ENCODE results near the gene RYR3.
A peak's percentile ranks its signal among the peaks of the same experiment; 100 is the strongest.

The RYR3 gene

DNA sequence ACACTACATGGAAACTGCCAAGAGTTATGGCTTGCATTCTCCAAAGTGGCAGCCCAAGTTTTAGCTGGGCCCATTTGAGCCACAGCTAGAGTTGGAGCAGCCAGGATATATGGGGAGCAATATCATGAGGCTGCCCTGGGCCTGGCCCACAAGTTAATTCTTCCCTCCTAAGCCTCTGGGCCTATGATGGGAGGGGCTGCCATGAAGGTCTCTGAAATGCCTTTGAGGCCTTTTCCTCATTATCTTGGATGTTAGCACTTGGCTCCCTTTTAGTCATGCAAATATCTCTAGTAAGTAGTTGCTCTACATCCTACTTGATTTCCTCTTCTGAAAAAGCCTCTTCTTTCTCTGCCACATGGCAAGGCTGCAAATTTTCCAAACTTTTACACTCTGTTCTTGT lies 400.0 kb downstream of the RYR3 start:
- DNase-seq (ENCODE audit: low spot score): no peak

DNA sequence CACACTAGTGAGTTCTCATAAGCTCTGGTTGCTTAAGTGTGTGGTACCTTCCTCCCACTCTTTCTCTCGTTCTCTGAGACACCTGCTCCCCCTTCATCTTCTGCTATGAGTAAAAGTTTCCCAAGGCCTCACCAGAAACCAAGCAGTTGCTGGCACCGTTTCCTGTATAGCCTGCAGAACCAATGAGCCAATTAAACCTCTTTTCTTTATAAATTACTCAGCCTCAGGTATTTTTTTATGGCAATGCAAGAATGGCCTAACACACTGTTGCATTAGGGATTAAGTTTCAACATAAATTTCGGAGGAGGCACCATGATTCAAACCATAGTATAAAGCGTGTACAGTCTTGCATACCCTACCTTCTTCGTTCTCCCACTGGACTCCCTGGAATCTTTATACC lies 405.3 kb downstream of the RYR3 start:
- DNase-seq (ENCODE audit: low spot score): no peak

DNA sequence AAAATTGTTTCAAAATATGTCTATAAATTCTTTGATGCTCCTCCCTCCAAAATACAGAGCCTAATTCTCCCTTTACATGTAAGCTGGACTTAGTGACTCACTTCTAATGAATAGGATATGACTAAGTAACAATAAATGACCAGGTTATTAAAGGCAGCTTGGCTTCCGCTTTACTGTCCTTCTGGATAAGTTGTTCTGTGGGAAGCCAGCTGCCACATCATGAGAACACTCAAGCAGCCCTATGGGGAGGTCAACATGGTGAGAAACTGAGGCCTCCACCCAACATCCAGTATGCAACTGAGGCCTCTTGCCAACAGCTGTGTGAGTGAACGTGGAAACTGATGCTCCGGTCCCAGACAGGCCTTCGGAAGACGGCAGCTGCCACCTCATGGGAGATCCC lies 410.2 kb downstream of the RYR3 start:
- DNase-seq (ENCODE audit: low spot score): peak; percentile 86

DNA sequence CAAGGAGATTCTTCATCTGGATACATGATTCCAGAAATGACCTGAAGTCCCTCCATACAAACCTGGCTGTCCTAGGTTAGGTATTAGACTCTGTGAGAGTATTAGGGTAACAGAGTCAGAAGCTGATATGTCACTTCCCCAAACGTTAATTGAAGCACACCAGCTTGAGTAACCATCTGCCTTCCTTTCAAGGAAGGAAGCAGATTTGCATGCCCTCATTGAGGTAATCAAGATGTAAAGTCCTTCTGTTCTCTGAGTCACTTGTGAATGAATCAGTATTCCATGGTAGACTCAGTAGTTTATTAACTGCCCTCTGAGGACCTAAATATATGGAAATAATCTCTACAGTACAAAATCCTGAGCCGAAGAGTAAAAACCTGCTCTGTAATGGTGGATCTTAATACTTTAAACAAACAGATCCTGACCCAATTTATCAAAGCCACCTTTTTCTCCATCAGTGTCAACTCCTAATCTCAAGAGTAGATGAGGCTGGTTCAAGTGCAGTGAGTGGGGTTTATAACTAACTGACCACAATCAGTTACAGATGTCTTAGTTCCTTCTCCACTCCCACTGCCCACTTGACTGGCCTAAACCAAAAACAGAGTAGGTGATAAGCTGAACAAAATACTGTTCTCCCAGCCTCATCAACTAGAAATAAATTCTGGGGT lies 411.4 kb downstream of the RYR3 start:
- DNase-seq (ENCODE audit: low spot score): peak; percentile 96

DNA sequence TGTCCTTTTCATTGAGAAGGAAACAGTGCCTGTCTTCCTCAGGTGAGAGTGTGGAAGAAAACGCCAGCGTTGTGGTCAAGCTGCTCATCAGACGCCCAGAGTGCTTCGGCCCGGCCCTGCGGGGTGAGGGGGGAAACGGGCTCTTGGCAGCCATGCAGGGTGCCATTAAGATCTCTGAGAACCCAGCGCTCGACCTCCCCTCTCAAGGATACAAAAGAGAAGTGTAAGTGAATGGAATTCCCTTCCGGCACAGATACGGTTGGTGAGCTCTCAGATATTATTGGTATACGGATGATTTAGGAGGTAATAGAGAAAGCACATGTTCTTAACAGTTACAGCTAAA lies 411.9 kb downstream of the RYR3 start:
- DNase-seq (ENCODE audit: low spot score): no peak

DNA sequence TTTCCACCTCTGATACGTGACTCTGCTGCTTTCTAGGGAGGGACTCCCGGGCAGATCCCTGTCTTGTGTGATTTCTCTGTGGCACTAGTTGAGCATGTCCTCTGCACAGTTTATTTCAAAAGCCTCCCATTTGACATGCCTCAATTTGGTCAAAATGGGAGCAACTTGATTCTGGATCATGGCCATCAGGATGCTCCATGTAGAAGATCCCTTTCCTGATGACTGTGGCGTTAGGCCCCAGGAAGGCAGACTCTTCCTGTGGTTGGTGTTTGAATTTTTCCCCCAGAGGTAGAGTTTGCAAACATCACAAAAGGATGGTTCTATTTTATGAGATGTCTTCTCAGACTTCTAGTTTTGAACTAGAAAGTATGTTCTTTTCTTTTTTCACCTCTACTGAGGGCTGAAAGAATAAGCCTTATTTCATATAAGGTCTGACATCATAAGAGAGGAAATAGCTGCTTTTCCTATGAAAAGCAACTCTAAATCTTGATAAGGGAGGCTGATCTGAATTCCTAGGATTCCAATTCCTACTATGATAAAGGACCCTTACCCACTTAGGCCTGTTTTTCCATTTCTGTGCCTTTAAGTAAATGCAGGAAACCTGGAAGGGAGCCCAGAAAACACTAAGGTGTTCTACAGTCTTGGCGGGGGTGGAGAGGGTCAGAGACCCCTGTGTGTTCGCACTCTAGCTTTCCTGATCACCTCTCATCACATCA lies 413.7 kb downstream of the RYR3 start:
- DNase-seq (ENCODE audit: low spot score): no peak

DNA sequence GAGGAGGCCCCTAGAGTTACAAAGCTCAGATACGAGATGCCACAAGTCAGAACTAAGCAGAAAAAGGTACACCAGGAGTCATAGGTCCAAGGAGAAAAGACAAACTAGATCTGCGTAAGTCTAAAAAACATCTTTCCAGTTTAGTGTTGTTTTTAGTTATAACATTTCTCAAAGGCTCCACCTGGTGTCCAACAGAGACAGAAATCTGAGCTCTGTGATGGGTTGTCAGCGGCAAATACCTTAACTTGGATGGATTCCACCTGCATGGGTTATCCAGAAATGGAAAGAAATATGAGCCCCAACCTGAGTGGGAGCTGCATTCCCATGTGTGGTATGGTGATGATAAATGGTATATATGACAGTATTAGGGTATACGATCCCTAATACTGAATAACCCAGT lies 418.9 kb downstream of the RYR3 start:
- peak; percentile 51 for DNase-seq (ENCODE audit: low spot score)

DNA sequence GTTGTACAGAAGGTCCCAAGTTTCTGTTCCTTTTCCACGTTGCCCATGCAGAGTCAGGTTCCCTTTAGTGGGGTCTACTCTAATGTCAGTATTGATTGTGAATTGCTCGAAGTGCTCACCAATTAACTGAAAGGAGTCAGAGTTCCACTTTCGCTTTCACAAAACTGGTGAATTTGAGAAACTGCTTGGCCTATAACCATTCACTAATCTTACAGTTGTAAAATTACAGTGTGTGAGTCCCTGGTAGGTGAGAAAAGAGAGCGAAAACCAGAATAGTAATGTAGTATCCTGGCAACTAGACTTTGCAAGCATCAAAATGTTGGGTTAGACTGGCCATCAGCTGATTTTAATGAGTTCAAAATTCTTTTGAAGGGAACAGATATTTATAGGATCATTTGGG lies 420.0 kb downstream of the RYR3 start:
- DNase-seq (ENCODE audit: low spot score): no peak

DNA sequence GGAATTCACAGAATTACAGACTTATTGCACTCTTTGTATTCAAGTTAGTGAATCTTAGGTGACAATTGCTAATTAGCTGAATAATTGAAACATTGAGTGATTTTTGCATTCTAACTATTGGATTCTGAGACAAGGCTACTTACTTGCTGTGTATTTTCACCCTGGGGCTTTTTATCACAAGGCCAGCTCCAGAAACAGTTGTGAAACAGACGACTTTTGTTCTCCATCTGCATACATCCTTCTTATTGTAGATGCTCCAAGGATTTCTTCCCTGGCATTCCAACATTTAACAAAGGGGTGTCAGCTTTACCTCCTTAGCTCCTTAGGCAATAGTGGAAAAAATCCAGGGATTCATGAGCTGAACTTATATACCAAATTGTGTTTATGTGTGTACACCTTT lies 424.4 kb downstream of the RYR3 start:
- DNase-seq (ENCODE audit: low spot score): no peak

DNA sequence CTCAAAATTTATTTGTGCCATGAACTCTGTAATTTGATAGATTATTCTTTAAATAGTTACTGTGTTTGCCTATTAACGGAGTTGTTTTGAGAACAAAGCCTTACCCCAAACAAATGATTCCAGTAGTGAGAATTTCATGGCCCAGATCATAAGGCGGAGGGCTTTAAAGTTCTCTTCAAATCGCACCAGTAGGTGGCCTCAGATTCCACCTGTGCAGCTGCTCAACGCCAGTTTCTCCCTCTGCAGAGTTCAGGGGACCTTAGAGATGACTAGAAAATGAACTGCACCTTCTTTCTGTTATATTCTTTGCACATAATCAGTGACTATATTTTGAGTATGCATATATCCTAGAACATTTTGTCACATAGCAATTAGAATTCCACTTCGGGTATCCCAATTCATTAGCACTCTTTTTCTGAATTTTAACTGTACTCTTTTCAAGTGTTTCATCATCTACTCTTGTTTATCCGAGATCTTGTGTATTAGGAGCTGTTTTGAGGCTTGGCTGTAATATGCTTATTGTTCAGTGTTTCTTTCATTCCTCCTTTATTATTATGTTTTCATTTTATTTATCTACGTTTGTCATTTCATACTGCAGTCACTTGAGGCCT lies 425.0 kb downstream of the RYR3 start:
- peak; percentile 42 for DNase-seq (ENCODE audit: low spot score)

DNA sequence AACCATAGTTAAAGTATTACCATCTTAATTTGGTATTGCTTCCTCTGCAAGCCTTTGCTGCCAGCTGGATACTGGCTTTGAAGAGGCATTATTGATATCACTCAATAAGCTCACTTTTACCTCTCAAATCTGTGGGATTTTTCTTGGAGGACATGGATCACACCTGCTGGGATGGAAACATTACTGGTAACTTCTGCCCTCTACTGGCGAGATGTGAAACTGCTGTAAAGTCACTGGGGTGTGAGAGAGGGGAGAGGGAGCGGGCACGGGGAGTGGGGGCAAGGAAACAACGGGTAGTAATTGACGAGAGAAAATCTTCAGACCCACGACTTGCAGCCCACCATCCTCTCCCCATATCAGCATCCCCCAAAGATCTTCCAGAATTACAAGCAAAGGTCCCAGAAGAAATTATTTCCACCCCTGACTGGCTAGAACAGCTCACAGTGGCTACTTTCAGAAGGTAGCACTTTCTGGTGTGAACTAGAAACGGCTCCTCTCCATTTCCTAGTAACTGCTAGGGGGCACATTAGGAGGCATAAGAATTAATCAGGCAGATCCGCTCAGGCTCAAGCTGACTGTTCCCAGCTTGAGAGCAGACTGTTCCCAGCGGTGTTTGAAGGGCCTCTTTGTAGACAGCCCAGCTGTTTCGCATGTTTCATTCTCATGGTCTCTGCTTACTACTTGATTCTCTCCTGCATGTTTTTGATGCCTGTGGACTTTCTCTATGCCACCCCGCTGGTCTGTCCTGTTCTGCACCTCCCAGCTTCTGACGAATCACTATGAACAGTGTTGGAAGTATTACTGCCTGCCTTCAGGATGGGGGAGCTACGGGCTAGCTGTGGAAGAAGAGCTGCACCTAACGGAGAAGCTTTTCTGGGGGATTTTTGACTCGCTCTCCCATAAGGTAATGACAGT lies 427.2 kb downstream of the RYR3 start:
- DNase-seq (ENCODE audit: low spot score): peak; percentile 55

DNA sequence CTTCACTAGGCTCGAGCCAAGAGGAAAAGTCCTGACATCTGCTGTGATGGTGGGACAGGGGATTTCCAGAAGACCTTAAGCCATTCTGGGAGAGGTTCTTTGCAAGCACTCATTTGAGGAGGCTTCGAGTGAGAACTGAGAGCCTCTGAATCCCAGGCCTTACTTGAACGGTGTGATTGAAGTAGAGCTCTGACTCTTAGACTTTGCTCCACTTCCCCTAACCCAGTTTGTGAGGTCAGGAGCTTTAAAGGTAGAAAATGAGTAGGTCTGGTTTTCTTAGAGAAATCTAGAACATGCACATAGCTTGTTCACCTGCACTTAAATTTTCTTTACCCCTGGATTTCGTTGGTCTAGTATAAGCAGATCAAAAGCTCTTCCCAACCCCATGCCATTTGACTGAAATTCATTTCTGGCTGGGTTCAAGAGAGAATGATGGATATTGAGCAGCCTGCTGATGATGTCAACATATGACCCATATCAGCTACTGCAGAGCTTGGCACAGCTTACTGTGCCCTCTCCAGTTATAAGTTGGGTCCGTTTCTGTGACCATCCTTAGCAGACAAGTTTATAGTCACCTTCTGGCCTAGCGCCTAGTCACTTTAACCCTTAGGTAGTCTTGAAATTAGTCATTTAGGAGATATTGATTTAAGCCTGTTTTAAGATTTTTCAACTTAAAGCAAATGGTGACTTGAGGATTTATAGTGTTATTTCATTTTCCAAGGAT lies 428.3 kb downstream of the RYR3 start:
- no peak for DNase-seq (ENCODE audit: low spot score)

DNA sequence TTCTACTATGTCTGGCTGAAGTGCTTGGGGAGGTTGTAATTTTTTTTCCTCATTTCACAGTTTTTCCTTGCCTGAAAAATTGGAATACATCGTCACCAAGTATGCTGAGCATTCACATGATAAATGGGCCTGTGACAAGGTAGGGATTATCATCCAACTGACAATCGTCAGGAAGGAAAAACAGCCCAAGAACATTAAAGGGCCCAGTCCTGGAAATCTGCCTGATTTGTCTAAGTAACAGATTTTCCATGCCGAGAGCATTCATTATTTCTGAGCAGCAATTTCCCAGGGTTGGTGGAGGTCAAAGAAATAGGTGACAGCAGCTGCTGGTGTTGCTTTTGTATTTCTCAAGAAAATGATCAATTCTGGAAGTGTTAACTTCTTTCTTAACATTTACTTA lies 431.5 kb downstream of the RYR3 start:
- DNase-seq (ENCODE audit: low spot score): no peak

DNA sequence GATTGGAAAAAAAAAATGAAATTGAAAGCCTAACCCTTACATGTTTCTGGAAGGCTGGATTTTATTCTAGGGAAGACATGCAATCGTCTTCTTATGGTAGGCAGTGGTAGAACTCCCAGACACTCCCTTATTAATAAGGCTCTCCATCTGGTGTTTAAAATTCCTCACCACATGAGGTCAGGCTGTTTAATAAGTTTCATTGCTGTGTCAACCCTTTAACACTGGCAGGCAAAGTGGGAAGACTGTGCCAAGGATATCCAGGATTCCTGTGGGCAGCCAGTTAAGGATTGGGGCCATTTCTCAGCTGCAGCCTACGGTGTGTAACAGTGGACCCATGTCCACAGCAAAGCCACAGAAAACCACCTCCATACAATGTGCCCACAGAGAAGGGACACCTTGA lies 432.0 kb downstream of the RYR3 start:
- DNase-seq (ENCODE audit: low spot score): peak; percentile 60

DNA sequence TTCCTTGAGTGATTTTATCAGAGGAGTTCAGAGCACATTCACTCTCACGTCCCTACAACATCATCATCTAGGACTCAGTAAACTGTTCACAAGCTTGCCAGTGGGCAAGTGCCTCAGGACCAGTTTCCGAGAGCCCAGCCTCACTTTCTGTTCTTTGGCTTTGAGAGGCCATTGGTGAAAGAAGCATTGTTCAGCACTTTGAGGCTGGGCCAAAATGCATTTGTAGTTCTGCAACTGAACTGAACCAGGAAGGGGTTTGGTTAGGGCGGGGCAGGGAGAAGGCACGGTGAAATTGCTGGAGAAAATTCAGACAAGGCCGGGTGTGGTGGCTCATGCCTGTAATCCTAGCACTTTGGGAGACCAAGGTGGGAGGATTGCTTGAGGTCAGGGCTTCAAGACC lies 435.4 kb downstream of the RYR3 start:
- DNase-seq (ENCODE audit: low spot score): no peak

DNA sequence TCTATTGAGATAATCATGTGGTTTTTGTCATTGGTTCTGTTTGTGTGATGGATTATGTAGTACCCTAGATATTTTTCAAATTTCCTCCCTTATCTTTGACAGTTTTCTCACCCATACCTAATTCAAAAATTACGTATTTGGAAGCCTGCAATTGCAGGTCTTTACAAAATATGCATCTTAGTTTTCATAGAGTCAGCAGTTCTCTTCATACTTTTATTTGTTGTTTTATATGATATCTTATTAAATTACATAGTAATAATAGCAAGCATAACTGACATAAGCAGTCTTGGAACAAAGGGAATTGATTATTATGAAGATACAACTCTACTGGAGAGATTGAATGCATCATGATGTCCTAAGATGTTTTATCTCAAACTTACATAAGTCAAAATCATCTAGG lies 442.2 kb downstream of the RYR3 start:
- DNase-seq (ENCODE audit: low spot score): no peak

DNA sequence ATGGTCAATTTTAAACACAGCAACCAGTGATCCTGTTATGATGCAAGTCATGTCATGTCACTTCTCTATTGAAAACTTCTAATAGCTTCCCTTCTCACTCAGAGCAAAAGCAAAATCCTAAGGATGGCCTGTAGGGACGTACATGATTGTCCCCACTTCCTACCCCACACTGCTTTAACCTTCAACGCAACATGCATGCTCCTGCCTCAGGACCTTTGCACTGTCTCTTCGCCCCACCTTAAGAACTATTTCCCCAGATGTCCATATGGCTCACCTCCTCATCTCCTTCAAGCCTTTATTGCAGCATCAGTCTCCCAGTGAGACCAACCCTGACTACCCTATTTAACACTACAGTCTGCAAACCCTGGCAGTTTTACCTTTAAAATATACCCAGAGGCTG lies 443.5 kb downstream of the RYR3 start:
- DNase-seq (ENCODE audit: low spot score): no peak

DNA sequence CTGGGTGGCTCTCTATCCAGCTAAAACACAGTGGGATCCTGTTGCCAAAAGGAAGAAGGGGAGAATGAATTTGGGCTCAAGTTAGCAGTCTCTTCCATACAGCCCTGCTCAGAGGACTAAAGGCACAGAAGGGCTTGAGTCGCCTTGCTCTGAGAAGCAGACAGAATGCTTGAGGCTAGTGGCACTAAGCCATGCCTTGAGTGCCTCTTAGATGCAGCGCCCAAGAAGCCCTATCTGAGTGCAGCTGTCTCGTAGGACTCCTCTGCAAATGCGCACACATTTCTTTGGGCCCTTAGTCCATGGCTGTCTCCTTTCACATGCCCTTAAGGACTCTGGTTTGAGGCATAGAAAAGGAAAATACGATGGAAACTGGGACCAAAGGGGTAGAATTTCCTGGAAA lies 446.2 kb downstream of the RYR3 start:
- no peak for DNase-seq (ENCODE audit: low spot score)

DNA sequence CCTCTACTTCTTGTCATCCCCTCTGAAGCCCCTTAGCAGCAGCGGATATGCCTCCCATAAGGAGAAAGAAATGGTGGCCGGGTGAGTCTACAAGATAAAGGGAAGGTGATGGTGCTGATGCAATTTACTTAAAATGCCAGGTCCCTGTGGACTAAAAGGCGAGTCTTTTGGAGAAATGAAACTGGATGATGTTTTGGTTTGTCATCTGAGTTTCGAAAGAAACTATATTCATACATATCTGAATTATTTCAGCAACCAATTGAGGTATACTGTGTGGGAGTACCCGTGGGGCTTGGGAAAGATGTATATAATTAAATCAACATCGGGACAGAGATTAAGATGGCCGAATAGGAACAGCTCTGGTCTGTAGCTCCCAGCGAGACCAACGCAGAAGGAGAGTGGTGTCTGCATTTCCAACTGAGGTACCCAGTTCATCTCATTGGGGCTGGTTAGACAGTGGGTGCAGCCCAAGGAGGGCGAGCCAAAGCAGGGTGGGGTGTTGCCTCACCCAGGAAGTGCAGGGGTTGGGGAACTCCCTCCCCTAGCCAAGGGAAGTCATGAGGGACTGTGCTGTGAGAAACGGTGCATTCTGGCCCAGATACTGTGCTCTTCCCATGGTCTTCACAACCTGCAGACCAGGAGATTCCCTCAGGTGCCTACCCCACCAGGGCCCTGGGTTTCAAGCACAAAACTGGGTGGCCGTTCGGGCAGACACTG lies 446.9 kb downstream of the RYR3 start:
- no peak for DNase-seq (ENCODE audit: low spot score)

DNA sequence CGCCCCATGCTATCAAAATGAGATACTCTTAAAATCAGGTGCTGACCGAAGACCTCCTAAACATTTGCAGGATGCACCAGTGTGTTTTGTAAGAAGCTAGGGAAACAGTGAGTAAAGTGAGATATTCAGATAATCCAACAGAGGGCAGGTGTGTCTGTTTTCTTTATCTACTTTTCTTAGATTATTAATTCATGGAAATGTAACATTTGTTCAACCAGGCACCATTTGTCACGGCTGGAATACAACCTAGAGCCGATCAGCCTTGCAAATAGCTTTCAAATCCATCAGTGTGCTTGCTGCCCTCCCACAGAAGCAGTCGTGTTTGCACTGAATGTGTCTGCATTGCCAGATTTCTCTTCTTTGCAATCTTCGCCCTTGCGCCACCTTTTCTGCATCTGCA lies 455.6 kb downstream of the RYR3 start:
- no peak for DNase-seq (ENCODE audit: low spot score)

DNA sequence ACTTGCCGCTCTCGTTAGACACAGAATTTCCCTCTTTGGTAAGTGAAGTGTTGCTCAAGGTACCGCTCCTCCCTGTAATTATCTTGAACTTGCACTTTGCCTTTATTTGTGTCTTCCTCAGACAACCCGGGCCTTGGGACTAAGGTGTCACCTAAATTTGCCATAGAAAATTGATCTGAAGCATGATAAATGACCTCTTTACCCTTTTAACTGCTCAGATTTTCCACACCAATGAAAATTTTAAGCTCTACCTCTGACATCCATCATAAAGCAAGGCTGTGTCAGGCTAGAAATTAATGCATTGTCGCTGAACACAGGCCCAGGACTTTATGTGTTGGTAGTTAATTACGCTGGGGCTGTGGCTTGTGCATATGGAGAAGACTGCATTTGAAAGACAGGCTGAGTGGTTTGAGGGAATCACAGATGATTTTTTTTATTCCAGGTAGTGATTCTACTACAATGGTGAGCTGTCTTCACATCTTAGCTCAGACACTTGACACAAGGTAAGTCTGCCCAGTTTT lies 458.0 kb downstream of the RYR3 start:
- DNase-seq (ENCODE audit: low spot score): no peak

Data from kidney tubule cell (primary cell).